SK-N-SH (cell line): ENCODE data around the gene PFDN5.

Experiments
- EP300 ChIP-seq, 2 experiments: IDR thresholded peaks; 2 replicates each; pipeline versions ENCODE4 v1.4.0 to v1.6.1; 2012; ENCODE audit warnings: borderline replicate concordance in 1 of 2, low read depth in 1 of 2, low read length in 1 of 2
- FOSL2 ChIP-seq: IDR thresholded peaks from 2 replicates; pipeline ENCODE4 v1.4.0; 2012; ENCODE audit warnings: low read depth, mild to moderate bottlenecking, moderate library complexity, borderline replicate concordance
- FOXM1 ChIP-seq: IDR thresholded peaks from 2 replicates; pipeline ENCODE4 v1.4.0; 2012; ENCODE audit warnings: low read depth, mild to moderate bottlenecking
- MXI1 ChIP-seq: IDR thresholded peaks from 2 replicates; pipeline ENCODE4 v1.6.1; 2012; ENCODE audit warnings: mild to moderate bottlenecking, low read depth, low read length, improper control_type of control experiment
- RCOR1 ChIP-seq: fragments of 150-350 bp; IDR thresholded peaks from 2 replicates; pipeline ENCODE4 v1.6.1; 2017; ENCODE audit warnings: antibody characterized with exemption, low read length
- REST ChIP-seq: IDR thresholded peaks from 2 replicates; pipeline ENCODE4 v1.6.1; 2012; ENCODE audit warnings: mild to moderate bottlenecking, low read depth, low read length, moderate library complexity
- SIN3A ChIP-seq: IDR thresholded peaks from 2 replicates; pipeline ENCODE4 v1.6.1; 2012; ENCODE audit warnings: low read depth, mild to moderate bottlenecking, low read length, moderate library complexity, borderline replicate concordance
- TCF12 ChIP-seq: IDR thresholded peaks from 2 replicates; pipeline ENCODE4 v1.4.0; 2012
- USF1 ChIP-seq: IDR thresholded peaks from 2 replicates; pipeline ENCODE4 v1.4.0; 2012; ENCODE audit warnings: low read depth, borderline replicate concordance
- YY1 ChIP-seq: IDR thresholded peaks from 2 replicates; pipeline ENCODE4 v1.4.0; 2012; ENCODE audit warnings: low read depth, mild to moderate bottlenecking
- TF ChIP-seq, protein P1 (sequence below): fragments of 200-600 bp; sonication (generic); IDR thresholded peaks from 2 replicates; pipeline ENCODE4 v1.6.1; 2017; ENCODE audit warnings: antibody characterized with exemption, mild to moderate bottlenecking, moderate library complexity

DNA sequence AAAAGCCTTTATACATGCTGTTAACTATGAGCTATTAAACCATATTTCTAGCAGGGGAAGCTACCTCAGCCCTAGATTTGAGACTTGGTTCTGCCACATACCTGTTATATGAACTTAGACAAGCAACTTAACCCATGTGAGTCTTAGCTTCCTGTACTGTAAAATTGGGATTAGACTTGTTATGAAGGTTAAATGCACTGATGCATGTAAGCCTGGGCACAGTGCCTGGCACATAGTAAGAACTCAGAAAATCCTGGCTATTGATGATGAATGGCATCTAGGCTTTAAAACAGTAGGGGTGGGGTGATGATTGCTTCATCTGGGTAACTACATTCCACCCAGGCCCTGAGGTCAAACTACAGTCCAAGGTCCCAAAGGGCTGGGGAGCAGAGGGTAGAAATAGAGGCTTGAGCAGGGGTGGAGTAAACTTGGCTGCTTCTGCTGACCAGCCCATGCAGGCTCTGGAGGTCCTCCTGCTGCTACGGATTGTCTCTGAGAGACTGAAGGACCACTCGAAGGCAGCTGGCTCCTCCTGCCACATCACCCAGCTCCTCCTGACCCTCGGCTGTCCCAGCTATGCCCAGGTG is 16.0 kb upstream of the PFDN5 start:
- TF ChIP-seq, protein P1, sequence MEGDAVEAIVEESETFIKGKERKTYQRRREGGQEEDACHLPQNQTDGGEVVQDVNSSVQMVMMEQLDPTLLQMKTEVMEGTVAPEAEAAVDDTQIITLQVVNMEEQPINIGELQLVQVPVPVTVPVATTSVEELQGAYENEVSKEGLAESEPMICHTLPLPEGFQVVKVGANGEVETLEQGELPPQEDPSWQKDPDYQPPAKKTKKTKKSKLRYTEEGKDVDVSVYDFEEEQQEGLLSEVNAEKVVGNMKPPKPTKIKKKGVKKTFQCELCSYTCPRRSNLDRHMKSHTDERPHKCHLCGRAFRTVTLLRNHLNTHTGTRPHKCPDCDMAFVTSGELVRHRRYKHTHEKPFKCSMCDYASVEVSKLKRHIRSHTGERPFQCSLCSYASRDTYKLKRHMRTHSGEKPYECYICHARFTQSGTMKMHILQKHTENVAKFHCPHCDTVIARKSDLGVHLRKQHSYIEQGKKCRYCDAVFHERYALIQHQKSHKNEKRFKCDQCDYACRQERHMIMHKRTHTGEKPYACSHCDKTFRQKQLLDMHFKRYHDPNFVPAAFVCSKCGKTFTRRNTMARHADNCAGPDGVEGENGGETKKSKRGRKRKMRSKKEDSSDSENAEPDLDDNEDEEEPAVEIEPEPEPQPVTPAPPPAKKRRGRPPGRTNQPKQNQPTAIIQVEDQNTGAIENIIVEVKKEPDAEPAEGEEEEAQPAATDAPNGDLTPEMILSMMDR: no peak
- TF ChIP-seq EP300 (IDR thresholded peaks at IDR 0.05; ENCODE audit: borderline replicate concordance in 1 of 2, low read depth in 1 of 2, low read length in 1 of 2): no peak
- TF ChIP-seq REST: no peak
- TF ChIP-seq YY1: no peak
- TF ChIP-seq TCF12: no peak
- no peak for TF ChIP-seq MXI1
- no peak for TF ChIP-seq FOXM1
- no peak for TF ChIP-seq RCOR1
- no peak for TF ChIP-seq FOSL2
- TF ChIP-seq USF1: no peak
- no peak for TF ChIP-seq SIN3A
